ENCODE data around the gene MSANTD7. TPM values are rescaled to one million over a fixed set of nuclear protein-coding genes. Genes with fewer than 3 reads are reported as not detected.
"Not testable (repeated sequence)": the region's sequence is repeated elsewhere in the genome, so short reads cannot be mapped to it uniquely, and the experiment has no call there.

The MSANTD7 gene
- total RNA-seq, 1 donor from 2014 or later: 21.6 TPM

DNA sequence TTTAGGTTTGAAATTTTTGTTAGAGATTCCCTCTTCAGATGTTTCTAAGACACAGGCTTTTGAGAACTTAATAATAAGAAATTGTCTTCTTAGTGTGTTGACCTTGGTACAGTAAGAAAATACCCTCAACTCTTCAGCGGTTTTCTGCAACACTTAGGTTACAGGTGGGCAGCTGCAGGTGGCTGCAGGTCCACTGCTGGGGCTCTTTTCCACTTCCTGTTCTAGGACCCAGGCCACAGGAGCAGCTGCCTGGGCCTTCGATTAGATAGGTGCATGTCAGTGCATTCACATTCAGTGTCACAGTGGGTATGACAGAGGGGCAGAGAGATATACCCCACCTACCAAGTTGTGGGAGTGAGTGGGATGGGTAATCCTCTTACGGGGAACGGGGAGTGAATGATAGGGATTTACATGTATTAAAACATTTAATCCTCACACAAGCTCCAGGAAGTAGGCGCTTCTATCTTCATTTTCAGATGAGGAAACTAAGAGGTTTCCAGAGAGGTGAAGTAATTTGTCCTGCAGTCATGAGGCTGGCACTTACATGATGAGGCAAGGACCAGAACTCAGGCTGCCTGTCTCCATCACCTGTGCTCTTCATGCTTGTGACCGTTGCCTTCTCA is 20.3 kb downstream of the MSANTD7 start:
- H3K27me3 ChIP-seq (ENCODE audit: control insufficient read depth, insufficient read depth, low read length): no peaks in the 10 kb centered on the region
- no peak for DNase-seq (ENCODE audit: low read depth)
- H3K4me3 ChIP-seq (ENCODE audit: low read depth, low read length): no peak overlapping the region
- H3K36me3 ChIP-seq (ENCODE audit: control insufficient read depth, insufficient read depth, low read length): peaks cover 1% of the 10 kb centered on the region
- FAIRE-seq: no peak
- TF ChIP-seq, protein P1, sequence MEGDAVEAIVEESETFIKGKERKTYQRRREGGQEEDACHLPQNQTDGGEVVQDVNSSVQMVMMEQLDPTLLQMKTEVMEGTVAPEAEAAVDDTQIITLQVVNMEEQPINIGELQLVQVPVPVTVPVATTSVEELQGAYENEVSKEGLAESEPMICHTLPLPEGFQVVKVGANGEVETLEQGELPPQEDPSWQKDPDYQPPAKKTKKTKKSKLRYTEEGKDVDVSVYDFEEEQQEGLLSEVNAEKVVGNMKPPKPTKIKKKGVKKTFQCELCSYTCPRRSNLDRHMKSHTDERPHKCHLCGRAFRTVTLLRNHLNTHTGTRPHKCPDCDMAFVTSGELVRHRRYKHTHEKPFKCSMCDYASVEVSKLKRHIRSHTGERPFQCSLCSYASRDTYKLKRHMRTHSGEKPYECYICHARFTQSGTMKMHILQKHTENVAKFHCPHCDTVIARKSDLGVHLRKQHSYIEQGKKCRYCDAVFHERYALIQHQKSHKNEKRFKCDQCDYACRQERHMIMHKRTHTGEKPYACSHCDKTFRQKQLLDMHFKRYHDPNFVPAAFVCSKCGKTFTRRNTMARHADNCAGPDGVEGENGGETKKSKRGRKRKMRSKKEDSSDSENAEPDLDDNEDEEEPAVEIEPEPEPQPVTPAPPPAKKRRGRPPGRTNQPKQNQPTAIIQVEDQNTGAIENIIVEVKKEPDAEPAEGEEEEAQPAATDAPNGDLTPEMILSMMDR (IDR thresholded peaks at IDR 0.05; ENCODE audit: insufficient read depth, low read length, severe bottlenecking): no peak

- Histone ChIP-seq H3K27me3 (ENCODE audit: control insufficient read depth, insufficient read depth, low read length) (no peaks in the 10 kb centered on the region), H3K36me3 (ENCODE audit: control insufficient read depth, insufficient read depth, low read length) (peaks cover 1% of the 10 kb centered on the region), H3K4me3 (ENCODE audit: low read depth, low read length) (no peak overlapping the region)
- no peak for FAIRE-seq
- TF ChIP-seq, protein P1 (IDR thresholded peaks at IDR 0.05; ENCODE audit: insufficient read depth, low read length, severe bottlenecking): no peak
- DNase-seq (ENCODE audit: low read depth): no peak
These were observed 20.9 kb downstream of the MSANTD7 start for GRCh38 chr10:14859043-14859442.

GRCh38 chr10:14859775-14860174 is 21.7 kb downstream of the MSANTD7 start:
- no peaks in the 10 kb centered on the region for H3K27me3 ChIP-seq (ENCODE audit: control insufficient read depth, insufficient read depth, low read length)
- H3K36me3 ChIP-seq (ENCODE audit: control insufficient read depth, insufficient read depth, low read length): peaks cover 1% of the 10 kb centered on the region
- TF ChIP-seq, protein P1 (IDR thresholded peaks at IDR 0.05; ENCODE audit: insufficient read depth, low read length, severe bottlenecking): no peak
- H3K4me3 ChIP-seq (ENCODE audit: low read depth, low read length): no peak overlapping the region
- FAIRE-seq (no peak), DNase-seq (ENCODE audit: low read depth) (no peak)

DNA sequence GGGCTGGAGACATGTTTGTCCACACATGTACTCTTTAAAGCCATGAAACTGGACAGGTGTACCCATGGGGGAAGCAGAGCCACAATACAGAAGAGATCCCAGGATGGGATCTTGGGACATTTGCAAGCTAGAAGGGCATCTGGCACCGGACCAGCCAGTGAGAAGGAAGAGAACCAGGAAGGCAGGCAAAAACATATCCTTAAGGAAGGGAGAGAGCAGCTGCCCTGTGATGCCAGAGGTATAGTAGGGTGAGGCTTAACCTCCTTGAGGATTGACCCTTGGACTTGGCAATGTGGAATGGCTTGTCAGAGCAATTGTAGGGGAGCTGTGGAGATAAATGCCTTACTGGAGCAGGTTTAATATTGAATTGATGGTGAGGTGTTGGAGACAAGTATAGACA is 22.7 kb downstream of the MSANTD7 start:
- no peaks in the 10 kb centered on the region for H3K27me3 ChIP-seq (ENCODE audit: control insufficient read depth, insufficient read depth, low read length)
- no peak overlapping the region for H3K4me3 ChIP-seq (ENCODE audit: low read depth, low read length)
- TF ChIP-seq, protein P1 (IDR thresholded peaks at IDR 0.05; ENCODE audit: insufficient read depth, low read length, severe bottlenecking): no peak
- H3K36me3 ChIP-seq (ENCODE audit: control insufficient read depth, insufficient read depth, low read length): peaks cover 1% of the 10 kb centered on the region
- no peak for FAIRE-seq
- no peak for DNase-seq (ENCODE audit: low read depth)

- H3K36me3 ChIP-seq (ENCODE audit: control insufficient read depth, insufficient read depth, low read length); H3K4me3 ChIP-seq (ENCODE audit: low read depth, low read length); H3K27me3 ChIP-seq (ENCODE audit: control insufficient read depth, insufficient read depth, low read length); DNase-seq (ENCODE audit: low read depth); FAIRE-seq: not testable (repeated sequence)
These were observed 26.4 kb downstream of the MSANTD7 start for GRCh38 chr10:14864466-14864865.

- not testable (repeated sequence) for FAIRE-seq; DNase-seq (ENCODE audit: low read depth); H3K27me3 ChIP-seq (ENCODE audit: control insufficient read depth, insufficient read depth, low read length); H3K36me3 ChIP-seq (ENCODE audit: control insufficient read depth, insufficient read depth, low read length); H3K4me3 ChIP-seq (ENCODE audit: low read depth, low read length)
These were observed 26.8 kb downstream of the MSANTD7 start for GRCh38 chr10:14864871-14865270.
